ENCODE results near the gene HRAS.

HRAS gene

DNA sequence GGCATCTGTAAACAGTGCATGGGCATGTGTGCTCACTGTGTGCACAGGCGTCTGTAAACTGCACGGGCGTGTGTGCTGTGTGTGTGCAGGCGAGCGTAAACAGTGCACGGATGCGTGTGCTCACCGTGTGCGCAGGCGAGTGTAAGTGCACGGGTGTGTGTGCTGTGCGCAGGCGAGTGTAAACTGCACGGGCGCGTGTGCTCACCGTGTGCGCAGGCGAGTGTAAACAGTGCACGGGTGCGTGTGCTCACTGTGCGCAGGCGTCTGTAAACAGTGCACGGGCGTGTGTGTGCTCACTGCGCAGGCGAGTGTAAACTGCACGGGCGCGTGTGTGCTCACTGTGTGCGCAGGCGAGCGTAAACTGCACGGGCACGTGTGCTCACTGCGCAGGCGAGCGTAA is 50.8 kb downstream of the HRAS start:
- DNase-seq: no peak
- no peak overlapping the region for H3K27ac ChIP-seq
- peaks cover 3% of the 10 kb centered on the region for H3K36me3 ChIP-seq (replicated peaks)
- no peaks in the 10 kb centered on the region for H3K27me3 ChIP-seq (replicated peaks)
- in situ Hi-C loops (cut with HindIII; ENCODE audit: low pct_ligation_motif_present, low sequenced_read_pairs): no loop called here
- no peak overlapping the region for H3K4me3 ChIP-seq (ENCODE audit: low read depth, low read length)
- TF ChIP-seq, protein P1, sequence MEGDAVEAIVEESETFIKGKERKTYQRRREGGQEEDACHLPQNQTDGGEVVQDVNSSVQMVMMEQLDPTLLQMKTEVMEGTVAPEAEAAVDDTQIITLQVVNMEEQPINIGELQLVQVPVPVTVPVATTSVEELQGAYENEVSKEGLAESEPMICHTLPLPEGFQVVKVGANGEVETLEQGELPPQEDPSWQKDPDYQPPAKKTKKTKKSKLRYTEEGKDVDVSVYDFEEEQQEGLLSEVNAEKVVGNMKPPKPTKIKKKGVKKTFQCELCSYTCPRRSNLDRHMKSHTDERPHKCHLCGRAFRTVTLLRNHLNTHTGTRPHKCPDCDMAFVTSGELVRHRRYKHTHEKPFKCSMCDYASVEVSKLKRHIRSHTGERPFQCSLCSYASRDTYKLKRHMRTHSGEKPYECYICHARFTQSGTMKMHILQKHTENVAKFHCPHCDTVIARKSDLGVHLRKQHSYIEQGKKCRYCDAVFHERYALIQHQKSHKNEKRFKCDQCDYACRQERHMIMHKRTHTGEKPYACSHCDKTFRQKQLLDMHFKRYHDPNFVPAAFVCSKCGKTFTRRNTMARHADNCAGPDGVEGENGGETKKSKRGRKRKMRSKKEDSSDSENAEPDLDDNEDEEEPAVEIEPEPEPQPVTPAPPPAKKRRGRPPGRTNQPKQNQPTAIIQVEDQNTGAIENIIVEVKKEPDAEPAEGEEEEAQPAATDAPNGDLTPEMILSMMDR (IDR thresholded peaks at IDR 0.05; ENCODE audit: low read depth, low read length, missing control alignments): no peak

Data from brain microvascular endothelial cell (primary cell).